HepG2 (cell line): ENCODE data around the gene MARCHF2. TPM values are rescaled to one million over a fixed set of nuclear protein-coding genes. Genes with fewer than 3 reads are reported as not detected.

ENCODE experiments used
- AKNA ChIP-seq: sonication (generic); formaldehyde crosslinking; IDR thresholded peaks from 2 replicates; pipeline ENCODE4 v1.4.0; 2020; ENCODE audit warnings: missing genetic modification reagents, borderline replicate concordance
- ARID2 ChIP-seq: sonication (generic); formaldehyde crosslinking; IDR thresholded peaks from 2 replicates; pipeline ENCODE4 v1.8.1; 2022; ENCODE audit warnings: mild to moderate bottlenecking, missing genetic modification reagents, borderline replicate concordance
- BRD4 ChIP-seq: sonication (generic); formaldehyde crosslinking; IDR thresholded peaks from 2 replicates; pipeline ENCODE4 v1.4.0; 2020; ENCODE audit warnings: missing genetic modification reagents
- HMG20A ChIP-seq: IDR thresholded peaks from 2 replicates; pipeline ENCODE4 v1.6.1; 2016; ENCODE audit warnings: borderline replicate concordance
- MEIS1 ChIP-seq: sonication (generic); formaldehyde crosslinking; IDR thresholded peaks from 2 replicates; pipeline ENCODE4 v1.9.0; 2021; ENCODE audit warnings: mild to moderate bottlenecking, missing genetic modification reagents, moderate library complexity, borderline replicate concordance
- NPAS2 ChIP-seq: sonication (generic); formaldehyde crosslinking; IDR thresholded peaks from 2 replicates; pipeline ENCODE4 v1.8.0; 2022; ENCODE audit warnings: mild to moderate bottlenecking, missing genetic modification reagents, borderline replicate concordance
- RARG ChIP-seq: sonication (generic); formaldehyde crosslinking; IDR thresholded peaks from 2 replicates; pipeline ENCODE4 v1.4.0; 2020; ENCODE audit warnings: low read depth, mild to moderate bottlenecking, missing genetic modification reagents
- SAFB2 ChIP-seq: sonication (generic); formaldehyde crosslinking; IDR thresholded peaks from 2 replicates; pipeline ENCODE4 v1.5.1; 2020; ENCODE audit warnings: missing genetic modification reagents, low read depth, mild to moderate bottlenecking, borderline replicate concordance
- SMARCE1 ChIP-seq: fragments of 450-650 bp; IDR thresholded peaks from 2 replicates; pipeline ENCODE4 v1.6.1; 2017; ENCODE audit warnings: borderline replicate concordance
- SNAPC5 ChIP-seq: sonication (generic); formaldehyde crosslinking; IDR thresholded peaks from 2 replicates; pipeline ENCODE4 v1.8.1; 2023; ENCODE audit warnings: mild to moderate bottlenecking, missing genetic modification reagents, borderline replicate concordance
- SNRNP70 ChIP-seq: fragments of 200-400 bp; formaldehyde crosslinking; IDR thresholded peaks from 2 replicates; pipeline ENCODE4 v1.6.1; 2017; ENCODE audit warnings: mild to moderate bottlenecking, low read depth, low read length, moderate library complexity
- ZC3H13 ChIP-seq: sonication (generic); formaldehyde crosslinking; IDR thresholded peaks from 2 replicates; pipeline ENCODE4 v1.8.1; 2023; ENCODE audit warnings: mild to moderate bottlenecking, missing genetic modification reagents, moderate library complexity
- ZHX2 ChIP-seq, 2 experiments: sonication (generic) in 1 of 2; formaldehyde crosslinking in 1 of 2; IDR thresholded peaks; 2 replicates each; pipeline versions ENCODE4 v1.6.1 to v1.9.0; 2014 to 2022; ENCODE audit warnings: antibody characterized with exemption in 1 of 2, borderline replicate concordance in 1 of 2, inconsistent platforms in 1 of 2, low read depth in 1 of 2, missing genetic modification reagents in 1 of 2
- ZNF451 ChIP-seq: sonication (generic); formaldehyde crosslinking; IDR thresholded peaks from 2 replicates; pipeline ENCODE4 v1.5.0; 2020; ENCODE audit warnings: mild to moderate bottlenecking, missing genetic modification reagents
- ZNF468 ChIP-seq: sonication (generic); formaldehyde crosslinking; IDR thresholded peaks from 2 replicates; pipeline ENCODE4 v1.8.0; 2022; ENCODE audit warnings: mild to moderate bottlenecking, moderate library complexity, missing genetic modification reagents
- ZNF543 ChIP-seq: sonication (generic); formaldehyde crosslinking; IDR thresholded peaks from 2 replicates; pipeline ENCODE4 v1.4.0; 2020; ENCODE audit warnings: mild to moderate bottlenecking, missing genetic modification reagents
- polyA plus RNA-seq, 8 experiments: library from polyadenylated mRNA; depleted of rRNA in 3 of 8; stranded (reverse) in 7 of 8; unstranded in 1 of 8; fragments of >200 nt; fragmentation: Illumina TruSeq in 4 of 8; extraction: Trizol in 4 of 8; gene quantifications; 2 replicates each; pipeline versions ENCODE4 v1.2.1 to v1.2.3, GENCODE V29; 2011 to 2016; ENCODE audit warnings: low read depth in 4 of 8, missing spikeins in 1 of 8, mixed read lengths in 1 of 8; ENCODE audit not compliant: insufficient read depth in 1 of 8
- total RNA-seq, 5 experiments: library from RNA; depleted of rRNA; stranded (reverse); fragments of >200 nt; fragmentation: Illumina TruSeq; extraction: Trizol; gene quantifications; 2 replicates each; pipeline ENCODE4 v1.2.3, GENCODE V29; 2016; ENCODE audit warnings: low read depth in 1 of 5

Gene MARCHF2
- total and polyA plus RNA-seq, 2 of the 13 experiments (the other 11 are each of a cell fraction or from before 2014, with no cell fraction given): 12.7 to 13.0 TPM

GRCh38 chr19:8373867-8374813 is 39.0 kb upstream of the MARCHF2 start (continued):
- no peak for TF ChIP-seq AKNA (CRISPR knock-in tag)
- peak; percentile 46; the same call in 1 of the 2 replicates for TF ChIP-seq BRD4 (CRISPR knock-in tag)
- TF ChIP-seq ZNF468 (CRISPR knock-in tag): no peak
- TF ChIP-seq RARG (CRISPR knock-in tag): no peak
- no peak for TF ChIP-seq SNAPC5 (CRISPR knock-in tag)
- peak; percentile 87 for TF ChIP-seq HMG20A
- no peak for TF ChIP-seq SMARCE1
- no peak for TF ChIP-seq ZHX2 (IDR thresholded peaks at IDR 0.05; ENCODE audit: low read depth)
- TF ChIP-seq ZHX2 (CRISPR knock-in tag; IDR thresholded peaks at IDR 0.05; ENCODE audit: borderline replicate concordance): no peak
- no peak for TF ChIP-seq ZNF543
- TF ChIP-seq NPAS2 (CRISPR knock-in tag): no peak
- no peak for TF ChIP-seq ARID2 (CRISPR knock-in tag)
- TF ChIP-seq SAFB2 (CRISPR knock-in tag): no peak; the same call in 1 of the 2 replicates
- TF ChIP-seq ZC3H13 (CRISPR knock-in tag): no peak
- TF ChIP-seq ZNF451 (CRISPR knock-in tag): no peak
- no peak for TF ChIP-seq MEIS1 (CRISPR knock-in tag)
- TF ChIP-seq SNRNP70: no peak
